WTC11 (cell line): ENCODE results near the gene DGKG.

Source experiments
- ATF2 ChIP-seq: sonication (generic); formaldehyde crosslinking; IDR thresholded peaks from 2 replicates; pipeline ENCODE4 v1.8.1; 2022; ENCODE audit warnings: low read depth, missing genetic modification reagents, borderline replicate concordance
- CTCF ChIP-seq: fragments of 200-600 bp; IDR thresholded peaks from 2 replicates; pipeline ENCODE4 v1.8.0; 2022; ENCODE audit warnings: antibody characterized with exemption
- E2F1 ChIP-seq: sonication (generic); formaldehyde crosslinking; IDR thresholded peaks from 2 replicates; pipeline ENCODE4 v1.8.0; 2022; ENCODE audit warnings: mild to moderate bottlenecking, missing genetic modification reagents
- FOXJ3 ChIP-seq: sonication (generic); formaldehyde crosslinking; IDR thresholded peaks from 2 replicates; pipeline ENCODE4 v1.9.0; 2021; ENCODE audit warnings: missing genetic modification reagents, mild to moderate bottlenecking, borderline replicate concordance
- HMGXB4 ChIP-seq: sonication (generic); formaldehyde crosslinking; IDR thresholded peaks from 2 replicates; pipeline ENCODE4 v1.8.1; 2023; ENCODE audit warnings: mild to moderate bottlenecking, moderate library complexity, missing genetic modification reagents
- IRF1 ChIP-seq: sonication (generic); formaldehyde crosslinking; IDR thresholded peaks from 2 replicates; pipeline ENCODE4 v1.8.0; 2023; ENCODE audit warnings: missing genetic modification reagents
- JUN ChIP-seq: sonication (generic); formaldehyde crosslinking; IDR thresholded peaks from 2 replicates; pipeline ENCODE4 v1.8.0; 2023; ENCODE audit warnings: mild to moderate bottlenecking, missing genetic modification reagents
- MAX ChIP-seq: sonication (generic); formaldehyde crosslinking; IDR thresholded peaks from 2 replicates; pipeline ENCODE4 v1.8.0; 2022; ENCODE audit warnings: mild to moderate bottlenecking, missing genetic modification reagents
- NFYB ChIP-seq: sonication (generic); formaldehyde crosslinking; conservative IDR thresholded peaks from 2 replicates; pipeline ENCODE4 v1.8.0; 2022; ENCODE audit warnings: low read depth, missing genetic modification reagents
- NR3C1 ChIP-seq: sonication (generic); formaldehyde crosslinking; conservative IDR thresholded peaks from 2 replicates; pipeline ENCODE4 v1.8.1; 2023; ENCODE audit warnings: low read depth, mild to moderate bottlenecking, missing genetic modification reagents
- ZBTB43 ChIP-seq: sonication (generic); formaldehyde crosslinking; IDR thresholded peaks from 2 replicates; pipeline ENCODE4 v1.8.1; 2023; ENCODE audit warnings: mild to moderate bottlenecking, missing genetic modification reagents
- ZNF121 ChIP-seq: sonication (generic); formaldehyde crosslinking; IDR thresholded peaks from 2 replicates; pipeline ENCODE4 v1.8.0; 2023; ENCODE audit warnings: missing genetic modification reagents

- no peak for TF ChIP-seq CTCF
- no peak for TF ChIP-seq HMGXB4
- no peak for TF ChIP-seq MAX (CRISPR knock-in tag)
- no peak for TF ChIP-seq ATF2
- TF ChIP-seq E2F1 = no peak
- no peak for TF ChIP-seq NFYB (CRISPR knock-in tag)
- no peak for TF ChIP-seq ZNF121 (CRISPR knock-in tag)
- TF ChIP-seq IRF1 (CRISPR knock-in tag) = no peak
- no peak for TF ChIP-seq ZBTB43
- no peak for TF ChIP-seq JUN
- TF ChIP-seq FOXJ3 = no peak
- no peak for TF ChIP-seq NR3C1 (CRISPR knock-in tag)
These were observed 191.5 kb downstream of the DGKG start for GRCh38 chr3:186170516-186170915.
